HepG2 (cell line): ENCODE results near the gene RLF.

ENCODE experiments used
- AGO2 ChIP-seq: fragments of 200-400 bp; formaldehyde crosslinking; optimal IDR thresholded peaks from 2 replicates; pipeline ENCODE3; 2017; ENCODE audit warnings: mild to moderate bottlenecking, low read depth, low read length, moderate library complexity
- CBFB ChIP-seq: sonication (generic); formaldehyde crosslinking; IDR thresholded peaks from 2 replicates; pipeline ENCODE4 v1.4.0; 2020; ENCODE audit warnings: missing genetic modification reagents
- E2F5 ChIP-seq: sonication (generic); formaldehyde crosslinking; conservative IDR thresholded peaks from 2 replicates; pipeline ENCODE4 v1.4.0; 2020; ENCODE audit warnings: missing genetic modification reagents
- JUND ChIP-seq: sonication (generic); formaldehyde crosslinking; IDR thresholded peaks from 2 replicates; pipeline ENCODE4 v1.8.0; 2022; ENCODE audit warnings: mild to moderate bottlenecking, missing genetic modification reagents
- NBN ChIP-seq: fragments of 450-650 bp; conservative IDR thresholded peaks from 2 replicates; pipeline ENCODE4 v1.6.1; 2017
- RFX5 ChIP-seq: IDR thresholded peaks from 2 replicates; pipeline ENCODE4 v1.6.1; 2011; ENCODE audit warnings: low read depth, low read length, improper control_type of control experiment
- SMAD3 ChIP-seq: sonication (generic); formaldehyde crosslinking; IDR thresholded peaks from 2 replicates; pipeline ENCODE4 v1.4.0; 2020; ENCODE audit warnings: missing genetic modification reagents
- ZBTB33 ChIP-seq: sonication (generic); formaldehyde crosslinking; IDR thresholded peaks from 2 replicates; pipeline ENCODE4 v1.4.0; 2020; ENCODE audit warnings: missing genetic modification reagents
- ZNF143 ChIP-seq: sonication (generic); formaldehyde crosslinking; IDR thresholded peaks from 2 replicates; pipeline ENCODE4 v1.4.0; 2020; ENCODE audit warnings: missing genetic modification reagents
- ZNF17 ChIP-seq: sonication (generic); formaldehyde crosslinking; IDR thresholded peaks from 2 replicates; pipeline ENCODE4 v1.5.0; 2020; ENCODE audit warnings: mild to moderate bottlenecking, missing genetic modification reagents
- ZNF232 ChIP-seq: sonication (generic); formaldehyde crosslinking; IDR thresholded peaks from 2 replicates; pipeline ENCODE4 v1.4.0; 2020; ENCODE audit warnings: missing genetic modification reagents, borderline replicate concordance
- TF ChIP-seq, protein P1 (sequence below): sonication (generic); formaldehyde crosslinking; IDR thresholded peaks from 2 replicates; pipeline ENCODE4 v1.4.0; 2020; ENCODE audit warnings: missing genetic modification reagents
- TF ChIP-seq, protein P2 (sequence below): sonication (generic); formaldehyde crosslinking; IDR thresholded peaks from 2 replicates; pipeline ENCODE4 v1.5.0; 2020; ENCODE audit warnings: mild to moderate bottlenecking, missing genetic modification reagents, moderate library complexity

GRCh38 chr1:40270152-40270834 is 109.1 kb downstream of the RLF start:
- no peak for TF ChIP-seq RFX5
- no peak for TF ChIP-seq ZBTB33 (CRISPR knock-in tag)
- no peak for TF ChIP-seq JUND (CRISPR knock-in tag)
- no peak for TF ChIP-seq E2F5 (CRISPR knock-in tag)
- TF ChIP-seq, protein P1, sequence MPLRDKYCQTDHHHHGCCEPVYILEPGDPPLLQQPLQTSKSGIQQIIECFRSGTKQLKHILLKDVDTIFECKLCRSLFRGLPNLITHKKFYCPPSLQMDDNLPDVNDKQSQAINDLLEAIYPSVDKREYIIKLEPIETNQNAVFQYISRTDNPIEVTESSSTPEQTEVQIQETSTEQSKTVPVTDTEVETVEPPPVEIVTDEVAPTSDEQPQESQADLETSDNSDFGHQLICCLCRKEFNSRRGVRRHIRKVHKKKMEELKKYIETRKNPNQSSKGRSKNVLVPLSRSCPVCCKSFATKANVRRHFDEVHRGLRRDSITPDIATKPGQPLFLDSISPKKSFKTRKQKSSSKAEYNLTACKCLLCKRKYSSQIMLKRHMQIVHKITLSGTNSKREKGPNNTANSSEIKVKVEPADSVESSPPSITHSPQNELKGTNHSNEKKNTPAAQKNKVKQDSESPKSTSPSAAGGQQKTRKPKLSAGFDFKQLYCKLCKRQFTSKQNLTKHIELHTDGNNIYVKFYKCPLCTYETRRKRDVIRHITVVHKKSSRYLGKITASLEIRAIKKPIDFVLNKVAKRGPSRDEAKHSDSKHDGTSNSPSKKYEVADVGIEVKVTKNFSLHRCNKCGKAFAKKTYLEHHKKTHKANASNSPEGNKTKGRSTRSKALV (CRISPR knock-in tag): no peak
- no peak for TF ChIP-seq NBN
- TF ChIP-seq ZNF232 (CRISPR knock-in tag): no peak
- no peak for TF ChIP-seq ZNF143 (CRISPR knock-in tag)
- no peak for TF ChIP-seq CBFB (CRISPR knock-in tag)
- TF ChIP-seq ZNF17 (CRISPR knock-in tag): no peak
- TF ChIP-seq, protein P2, sequence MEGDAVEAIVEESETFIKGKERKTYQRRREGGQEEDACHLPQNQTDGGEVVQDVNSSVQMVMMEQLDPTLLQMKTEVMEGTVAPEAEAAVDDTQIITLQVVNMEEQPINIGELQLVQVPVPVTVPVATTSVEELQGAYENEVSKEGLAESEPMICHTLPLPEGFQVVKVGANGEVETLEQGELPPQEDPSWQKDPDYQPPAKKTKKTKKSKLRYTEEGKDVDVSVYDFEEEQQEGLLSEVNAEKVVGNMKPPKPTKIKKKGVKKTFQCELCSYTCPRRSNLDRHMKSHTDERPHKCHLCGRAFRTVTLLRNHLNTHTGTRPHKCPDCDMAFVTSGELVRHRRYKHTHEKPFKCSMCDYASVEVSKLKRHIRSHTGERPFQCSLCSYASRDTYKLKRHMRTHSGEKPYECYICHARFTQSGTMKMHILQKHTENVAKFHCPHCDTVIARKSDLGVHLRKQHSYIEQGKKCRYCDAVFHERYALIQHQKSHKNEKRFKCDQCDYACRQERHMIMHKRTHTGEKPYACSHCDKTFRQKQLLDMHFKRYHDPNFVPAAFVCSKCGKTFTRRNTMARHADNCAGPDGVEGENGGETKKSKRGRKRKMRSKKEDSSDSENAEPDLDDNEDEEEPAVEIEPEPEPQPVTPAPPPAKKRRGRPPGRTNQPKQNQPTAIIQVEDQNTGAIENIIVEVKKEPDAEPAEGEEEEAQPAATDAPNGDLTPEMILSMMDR: no peak
- TF ChIP-seq AGO2: no peak
- no peak for TF ChIP-seq SMAD3 (CRISPR knock-in tag)
